SU-DHL-6 (cell line): Measurements from ENCODE around the gene DEFB110.

Experiments
- H2AFZ ChIP-seq: fragments of 200-600 bp; sonication (generic); 2 replicates; pipeline ENCODE4 v1.6.1; 2014; ENCODE audit warnings: low read depth, mild to moderate bottlenecking, moderate library complexity, mixed read lengths, antibody characterized with exemption, low read length; ENCODE audit not compliant: severe bottlenecking
- H3F3A ChIP-seq: fragments of 200-600 bp; shearing (Covaris generic); 2 replicates; pipeline ENCODE4 v1.6.0; 2016; ENCODE audit warnings: antibody characterized with exemption, mild to moderate bottlenecking; ENCODE audit not compliant: insufficient read depth
- H3K27ac ChIP-seq: fragments of 200-600 bp; sonication (generic); 2 replicates; pipeline ENCODE4 v1.5.1; 2016; ENCODE audit warnings: low read depth, mild to moderate bottlenecking, low read length, moderate library complexity, mixed read lengths
- H3K27me3 ChIP-seq: fragments of 200-600 bp; sonication (generic), shearing (Covaris generic); 2 replicates; pipeline ENCODE4 v1.6.0; 2014; ENCODE audit warnings: mild to moderate bottlenecking, low read length
- H3K36me3 ChIP-seq: fragments of 200-600 bp; sonication (generic); 2 replicates; pipeline ENCODE4 v1.6.1; 2014; ENCODE audit warnings: mild to moderate bottlenecking, low read length, mixed read lengths
- H3K4me2 ChIP-seq: fragments of 300-600, 200-600 bp; shearing (Covaris generic), sonication (generic); 2 replicates; pipeline ENCODE4 v1.6.0; 2014; ENCODE audit warnings: low read length, low read depth, mild to moderate bottlenecking; ENCODE audit not compliant: poor library complexity, severe bottlenecking
- H3K4me3 ChIP-seq: fragments of 200-600 bp; sonication (generic); 2 replicates; pipeline ENCODE4 v1.5.1; 2014; ENCODE audit warnings: antibody characterized with exemption, low read length, mild to moderate bottlenecking, mixed read lengths; ENCODE audit not compliant: insufficient read depth, poor library complexity, severe bottlenecking
- H3K79me2 ChIP-seq: fragments of 200-600 bp; sonication (generic); 2 replicates; pipeline ENCODE4 v1.6.1; 2014; ENCODE audit warnings: mild to moderate bottlenecking, low read length, moderate library complexity; ENCODE audit not compliant: insufficient read depth
- H3K9ac ChIP-seq: fragments of 200-600 bp; sonication (generic); 2 replicates; pipeline ENCODE4 v1.7.0; 2014; ENCODE audit warnings: mild to moderate bottlenecking, low read length
- H3K9me2 ChIP-seq: fragments of 200-600 bp; sonication (generic); replicated peaks from 2 replicates; pipeline ENCODE4 v1.6.1; 2014; ENCODE audit warnings: low read length; ENCODE audit not compliant: insufficient read depth
- H3K9me3 ChIP-seq: fragments of 200-600 bp; sonication (generic); 2 replicates; pipeline ENCODE4 v1.6.1; 2014; ENCODE audit warnings: low read length, mixed read lengths; ENCODE audit not compliant: insufficient read depth
- H4K20me1 ChIP-seq: fragments of 200-600 bp; sonication (generic); 2 replicates; pipeline ENCODE4 v1.6.1; 2014; ENCODE audit warnings: low read depth, mild to moderate bottlenecking, antibody characterized with exemption, low read length, moderate library complexity, mixed read lengths
- EZH2phosphoT487 ChIP-seq: fragments of 200-600 bp; sonication (generic), shearing (Covaris generic); conservative IDR thresholded peaks from 2 replicates; pipeline ENCODE4 v1.6.1; 2018; ENCODE audit warnings: mild to moderate bottlenecking, antibody characterized with exemption, low read length, moderate library complexity, mixed read lengths
- TF ChIP-seq, protein P1 (sequence below): fragments of 200-600 bp; sonication (generic); IDR thresholded peaks from one replicate; pipeline ENCODE4 v1.5.1; 2017; ENCODE audit warnings: antibody characterized with exemption, mild to moderate bottlenecking, low read length, moderate library complexity; ENCODE audit not compliant: insufficient read depth, poor library complexity, severe bottlenecking

The DEFB110 gene

DNA sequence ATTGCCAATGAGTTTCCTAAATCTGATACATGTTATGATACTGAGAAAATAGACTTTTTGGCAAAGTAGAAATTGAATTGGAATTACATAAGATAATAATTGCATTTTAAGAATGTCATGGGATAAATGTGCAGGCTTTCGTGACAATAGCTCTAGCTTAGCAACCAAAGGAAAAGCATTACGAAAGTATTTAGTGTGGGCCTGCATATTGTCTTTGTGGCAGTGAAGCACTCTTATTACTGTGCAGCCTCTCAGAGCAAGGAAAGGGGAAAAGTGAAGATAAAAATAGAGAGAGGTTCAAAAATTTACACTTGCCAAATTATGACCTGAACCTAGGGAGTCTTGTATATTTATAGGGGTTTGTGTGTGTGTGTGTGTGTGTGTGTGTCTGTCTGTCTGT lies 39.7 kb downstream of the DEFB110 start:
- TF ChIP-seq, protein P1, sequence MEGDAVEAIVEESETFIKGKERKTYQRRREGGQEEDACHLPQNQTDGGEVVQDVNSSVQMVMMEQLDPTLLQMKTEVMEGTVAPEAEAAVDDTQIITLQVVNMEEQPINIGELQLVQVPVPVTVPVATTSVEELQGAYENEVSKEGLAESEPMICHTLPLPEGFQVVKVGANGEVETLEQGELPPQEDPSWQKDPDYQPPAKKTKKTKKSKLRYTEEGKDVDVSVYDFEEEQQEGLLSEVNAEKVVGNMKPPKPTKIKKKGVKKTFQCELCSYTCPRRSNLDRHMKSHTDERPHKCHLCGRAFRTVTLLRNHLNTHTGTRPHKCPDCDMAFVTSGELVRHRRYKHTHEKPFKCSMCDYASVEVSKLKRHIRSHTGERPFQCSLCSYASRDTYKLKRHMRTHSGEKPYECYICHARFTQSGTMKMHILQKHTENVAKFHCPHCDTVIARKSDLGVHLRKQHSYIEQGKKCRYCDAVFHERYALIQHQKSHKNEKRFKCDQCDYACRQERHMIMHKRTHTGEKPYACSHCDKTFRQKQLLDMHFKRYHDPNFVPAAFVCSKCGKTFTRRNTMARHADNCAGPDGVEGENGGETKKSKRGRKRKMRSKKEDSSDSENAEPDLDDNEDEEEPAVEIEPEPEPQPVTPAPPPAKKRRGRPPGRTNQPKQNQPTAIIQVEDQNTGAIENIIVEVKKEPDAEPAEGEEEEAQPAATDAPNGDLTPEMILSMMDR, result no peak
- TF ChIP-seq EZH2phosphoT487, result no peak
- H3K4me3 ChIP-seq, result no peak overlapping the region
- H3K79me2 ChIP-seq, result no peaks in the 10 kb centered on the region
- no peak overlapping the region for H3K27ac ChIP-seq
- no peaks in the 10 kb centered on the region for H4K20me1 ChIP-seq
- H3K9me2 ChIP-seq, result no peaks in the 10 kb centered on the region
- no peaks in the 10 kb centered on the region for H3K36me3 ChIP-seq
- H3K9ac ChIP-seq, result no peak overlapping the region
- no peaks in the 10 kb centered on the region for H3K9me3 ChIP-seq
- H3F3A ChIP-seq, result no peaks in the 10 kb centered on the region
- no peaks in the 10 kb centered on the region for H3K27me3 ChIP-seq
- H2AFZ ChIP-seq, result no peak overlapping the region
- H3K4me2 ChIP-seq, result no peak overlapping the region

DNA sequence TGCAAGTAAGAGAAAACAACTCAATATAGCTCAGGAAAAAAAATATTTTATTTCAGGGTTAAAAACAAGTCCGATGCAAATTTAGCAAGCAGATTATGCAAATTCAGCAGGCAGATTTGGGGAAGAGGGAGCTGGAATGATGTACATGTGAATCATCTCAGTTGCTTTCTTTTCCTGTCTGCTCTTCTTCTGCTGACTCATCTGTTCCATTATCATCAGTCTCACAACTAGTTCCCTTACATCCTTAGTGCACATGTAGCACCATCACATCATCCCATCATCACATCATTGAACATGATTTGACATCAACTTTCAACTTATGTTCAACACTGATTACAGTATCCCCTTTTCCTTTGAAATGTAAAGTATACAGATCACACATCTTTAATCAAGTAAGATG lies 40.9 kb downstream of the DEFB110 start:
- no peak overlapping the region for H2AFZ ChIP-seq
- H3K9ac ChIP-seq, result no peak overlapping the region
- no peaks in the 10 kb centered on the region for H3F3A ChIP-seq
- no peak overlapping the region for H3K27ac ChIP-seq
- H4K20me1 ChIP-seq, result no peaks in the 10 kb centered on the region
- no peaks in the 10 kb centered on the region for H3K9me2 ChIP-seq
- no peaks in the 10 kb centered on the region for H3K27me3 ChIP-seq
- TF ChIP-seq, protein P1, result no peak
- TF ChIP-seq EZH2phosphoT487, result no peak
- no peak overlapping the region for H3K4me2 ChIP-seq
- no peaks in the 10 kb centered on the region for H3K36me3 ChIP-seq
- no peaks in the 10 kb centered on the region for H3K9me3 ChIP-seq
- no peaks in the 10 kb centered on the region for H3K79me2 ChIP-seq
- no peak overlapping the region for H3K4me3 ChIP-seq

DNA sequence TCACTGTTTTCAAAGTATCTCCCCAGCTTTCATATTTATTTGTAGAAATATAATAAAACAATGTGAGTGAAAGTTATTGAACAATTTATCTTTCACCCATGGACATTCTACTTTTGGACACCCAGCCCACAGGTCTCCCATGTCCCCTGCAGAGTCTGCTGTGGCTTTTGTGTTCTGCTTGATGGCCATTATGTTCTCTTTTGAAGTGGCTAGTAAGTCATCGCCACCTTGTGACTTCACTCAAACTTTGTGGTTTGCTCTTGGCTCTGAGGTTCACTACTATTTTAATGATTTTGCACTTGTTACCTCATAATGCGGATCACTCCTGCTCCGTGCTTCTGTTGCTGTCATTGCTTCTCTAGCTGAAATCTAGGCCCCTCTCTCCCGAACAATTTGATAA lies 42.2 kb downstream of the DEFB110 start:
- H3F3A ChIP-seq, result no peaks in the 10 kb centered on the region
- no peaks in the 10 kb centered on the region for H3K36me3 ChIP-seq
- H3K9me2 ChIP-seq, result no peaks in the 10 kb centered on the region
- H3K9ac ChIP-seq, result no peak overlapping the region
- H3K79me2 ChIP-seq, result no peaks in the 10 kb centered on the region
- no peaks in the 10 kb centered on the region for H3K27me3 ChIP-seq
- H2AFZ ChIP-seq, result no peak overlapping the region
- no peaks in the 10 kb centered on the region for H3K9me3 ChIP-seq
- TF ChIP-seq, protein P1, result no peak
- no peak for TF ChIP-seq EZH2phosphoT487
- H3K27ac ChIP-seq, result no peak overlapping the region
- H3K4me3 ChIP-seq, result no peak overlapping the region
- H4K20me1 ChIP-seq, result no peaks in the 10 kb centered on the region
- H3K4me2 ChIP-seq, result no peak overlapping the region
